H7 (cell line): ENCODE data around the gene ATG4D. TPM values are rescaled to one million over a fixed set of nuclear protein-coding genes. Genes with fewer than 3 reads are reported as not detected.
"Not testable (repeated sequence)": the region's sequence is repeated elsewhere in the genome, so short reads cannot be mapped to it uniquely, and the experiment has no call there.

ENCODE experiments used
- DNase-seq: peaks from one replicate; pipeline ENCODE4 v3.0.0; 2012
- H3K27me3 ChIP-seq: 2 replicates; pipeline ENCODE4 v1.6.0; 2011; ENCODE audit warnings: mild to moderate bottlenecking, low read length; ENCODE audit not compliant: control insufficient read depth, insufficient read depth
- H3K36me3 ChIP-seq: replicated peaks from 2 replicates; pipeline ENCODE4 v1.5.1; 2011; ENCODE audit warnings: low read length; ENCODE audit not compliant: control insufficient read depth, insufficient read depth
- H3K4me3 ChIP-seq: 2 replicates; pipeline ENCODE4 v1.5.1; 2011; ENCODE audit warnings: low read depth, mild to moderate bottlenecking, control low read depth, low read length, moderate library complexity; ENCODE audit not compliant: insufficient read depth
- total RNA-seq: library from RNA; depleted of rRNA; stranded (reverse); fragments of >200 nt; shearing (Covaris generic); gene quantifications from 2 replicates; pipeline ENCODE4 v1.2.3, GENCODE V29; 2014

The ATG4D gene
- total RNA-seq, 1 experiment from 2014 or later: 105 TPM

DNA sequence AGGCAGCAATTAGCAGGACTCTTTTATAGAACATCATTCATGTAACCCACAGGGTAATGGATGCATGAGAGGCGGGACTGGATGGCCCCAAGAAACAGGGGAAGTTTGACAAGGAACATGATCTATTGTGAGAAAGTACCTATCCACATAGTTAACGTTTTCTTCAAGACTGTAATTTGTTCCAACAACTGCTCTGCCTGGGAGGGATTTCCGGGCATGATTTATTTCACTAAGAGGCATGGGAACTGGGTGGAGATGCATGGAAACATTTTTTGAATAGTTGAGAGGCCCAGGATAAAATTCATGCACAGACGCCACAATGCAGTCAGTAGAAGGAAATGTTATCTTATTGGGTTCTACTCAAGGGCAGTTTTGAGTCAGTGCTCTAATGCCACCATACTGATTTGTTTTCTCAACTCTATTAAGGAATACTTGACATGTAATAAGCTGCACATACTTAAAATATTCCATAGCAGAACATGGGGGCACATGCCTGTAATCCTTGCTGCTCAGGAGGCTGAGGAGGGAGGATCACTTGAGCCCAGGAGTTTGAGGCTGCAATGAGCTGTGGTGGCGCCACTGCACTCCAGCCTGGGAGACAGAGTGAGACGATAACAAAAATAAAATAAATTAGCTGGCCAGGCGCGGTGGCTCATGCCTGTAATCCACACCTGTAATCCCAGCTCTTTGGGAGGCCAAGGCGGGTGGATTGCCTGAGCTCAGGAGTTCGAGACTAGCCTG, 9.9 kb upstream of the ATG4D start:
- Histone ChIP-seq H3K27me3 (no peaks in the 10 kb centered on the region), H3K36me3 (no peaks in the 10 kb centered on the region), H3K4me3 (no peak overlapping the region)
- no peak for DNase-seq

DNA sequence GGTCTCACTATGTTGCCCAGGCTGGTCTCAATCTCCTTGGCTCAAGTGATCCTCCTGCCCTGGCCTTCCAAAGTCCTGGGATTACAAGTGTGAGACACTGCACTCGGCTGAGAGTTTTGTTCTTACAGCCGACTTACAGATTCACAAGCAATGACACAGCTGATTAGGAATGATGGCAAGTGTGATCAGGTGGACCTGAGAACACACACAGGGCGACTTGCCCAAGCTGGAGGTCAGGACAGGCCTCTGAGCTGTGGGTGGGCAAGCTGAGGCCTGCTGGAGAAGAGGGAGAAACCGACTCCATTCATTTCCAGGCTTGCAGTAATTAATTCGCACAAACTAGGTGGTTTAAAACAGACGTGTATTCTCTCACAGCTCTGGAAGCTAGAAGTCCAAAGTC, 8.1 kb upstream of the ATG4D start:
- Histone ChIP-seq H3K36me3 (no peaks in the 10 kb centered on the region), H3K27me3 (no peaks in the 10 kb centered on the region), H3K4me3 (no peak overlapping the region)
- no peak for DNase-seq

DNA sequence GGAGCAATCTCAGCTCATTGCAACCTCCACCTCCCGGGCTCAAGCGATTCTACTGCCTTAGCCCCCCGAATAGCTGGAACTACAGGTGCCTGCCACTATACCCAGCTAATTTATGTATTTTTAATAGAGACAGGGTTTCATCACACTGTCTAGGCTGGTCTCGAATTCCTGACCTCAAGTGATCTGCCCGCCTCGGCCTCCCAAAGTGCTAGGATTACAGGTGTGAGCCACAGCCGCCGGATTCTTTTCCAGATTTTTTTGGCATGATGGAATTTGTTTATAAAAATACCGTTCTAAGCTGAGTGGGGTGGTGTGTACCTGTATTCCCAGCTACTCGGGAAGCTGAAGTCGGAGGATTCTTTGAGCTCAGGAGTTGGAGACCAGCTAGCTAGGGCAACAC, 6.0 kb upstream of the ATG4D start:
- no peaks in the 10 kb centered on the region for H3K36me3 ChIP-seq
- DNase-seq: no peak
- no peak overlapping the region for H3K4me3 ChIP-seq
- H3K27me3 ChIP-seq: no peaks in the 10 kb centered on the region

DNA sequence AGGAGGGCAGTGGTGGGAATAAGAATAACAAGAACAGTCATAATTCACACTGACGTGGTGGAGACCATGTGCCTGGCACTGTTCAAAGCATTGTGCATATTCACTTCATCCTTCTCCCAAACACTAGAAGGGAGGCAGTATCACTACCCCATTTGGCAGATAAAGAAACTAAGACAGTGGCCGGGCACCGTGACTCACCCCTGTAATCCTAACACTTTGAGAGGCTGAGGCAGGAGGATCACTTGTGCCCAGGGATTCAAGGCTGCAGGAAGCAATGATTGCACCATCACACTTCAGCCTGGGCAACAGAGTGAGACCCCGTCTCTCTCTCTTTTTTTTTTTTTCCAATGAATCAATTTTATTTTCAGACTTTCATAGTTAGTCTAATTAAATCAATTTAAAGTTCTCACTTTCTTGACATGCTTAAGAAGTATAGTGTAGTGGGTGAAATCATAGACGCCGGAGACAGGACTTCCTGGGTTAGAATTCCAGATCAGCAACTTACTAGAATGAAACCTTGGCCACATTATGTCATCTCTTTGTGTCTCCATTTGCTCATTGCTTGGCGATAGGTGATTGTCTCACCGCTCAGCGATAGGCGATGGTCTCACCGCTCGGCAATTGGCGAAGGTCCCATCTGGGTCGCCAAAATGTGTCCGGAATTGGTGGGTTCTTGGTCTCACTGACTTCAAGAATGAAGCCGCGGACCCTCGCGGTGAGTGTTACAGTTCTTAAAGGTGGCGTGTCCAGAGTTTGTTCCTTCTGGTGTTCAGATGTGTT, 5.3 kb upstream of the ATG4D start:
- H3K4me3 ChIP-seq: no peak overlapping the region
- no peaks in the 10 kb centered on the region for H3K27me3 ChIP-seq
- no peaks in the 10 kb centered on the region for H3K36me3 ChIP-seq
- DNase-seq: no peak

DNA sequence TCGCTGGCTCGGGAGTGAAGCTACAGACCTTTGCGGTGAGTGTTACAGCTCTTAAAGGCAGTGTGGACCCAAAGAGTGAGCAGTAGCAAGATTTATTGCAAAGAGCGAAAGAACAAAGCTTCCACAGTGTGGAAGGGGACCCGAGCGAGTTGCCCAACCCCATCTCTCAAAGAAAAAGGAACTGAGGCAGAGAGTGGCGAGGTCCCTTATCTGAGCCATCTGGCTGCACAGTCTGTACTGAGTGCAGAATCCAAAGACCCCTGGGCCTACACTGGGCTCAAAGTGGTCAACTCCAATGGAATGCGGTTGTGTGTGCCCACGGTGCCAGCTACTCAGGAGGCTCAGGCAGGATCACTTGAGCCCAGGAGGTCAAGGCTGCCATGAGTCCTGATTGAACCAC, 4.7 kb upstream of the ATG4D start:
- H3K4me3 ChIP-seq, H3K36me3 ChIP-seq, DNase-seq, H3K27me3 ChIP-seq: not testable (repeated sequence)

DNA sequence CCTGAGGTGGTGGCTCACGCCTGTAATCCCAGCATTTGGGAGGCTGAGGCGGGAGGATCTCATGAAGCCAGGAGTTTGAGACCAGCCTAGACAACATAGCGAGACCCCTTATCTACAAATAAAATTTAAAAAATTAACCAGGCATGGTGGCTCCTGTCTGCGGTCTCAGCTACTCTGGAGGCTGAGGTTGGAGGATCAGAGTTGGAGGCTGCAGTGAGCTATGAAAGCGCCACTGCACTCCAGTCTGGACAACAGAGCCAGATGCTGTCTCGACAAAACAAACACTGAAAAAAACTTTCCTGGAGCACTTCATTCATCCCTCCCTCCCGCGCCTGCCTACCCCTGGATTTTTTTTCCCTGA, 665 bp upstream of the ATG4D start:
- no peaks in the 10 kb centered on the region for H3K27me3 ChIP-seq
- peak overlapping the region; percentile 85 for H3K4me3 ChIP-seq
- peaks cover 6% of the 10 kb centered on the region for H3K36me3 ChIP-seq
- DNase-seq: no peak

DNA sequence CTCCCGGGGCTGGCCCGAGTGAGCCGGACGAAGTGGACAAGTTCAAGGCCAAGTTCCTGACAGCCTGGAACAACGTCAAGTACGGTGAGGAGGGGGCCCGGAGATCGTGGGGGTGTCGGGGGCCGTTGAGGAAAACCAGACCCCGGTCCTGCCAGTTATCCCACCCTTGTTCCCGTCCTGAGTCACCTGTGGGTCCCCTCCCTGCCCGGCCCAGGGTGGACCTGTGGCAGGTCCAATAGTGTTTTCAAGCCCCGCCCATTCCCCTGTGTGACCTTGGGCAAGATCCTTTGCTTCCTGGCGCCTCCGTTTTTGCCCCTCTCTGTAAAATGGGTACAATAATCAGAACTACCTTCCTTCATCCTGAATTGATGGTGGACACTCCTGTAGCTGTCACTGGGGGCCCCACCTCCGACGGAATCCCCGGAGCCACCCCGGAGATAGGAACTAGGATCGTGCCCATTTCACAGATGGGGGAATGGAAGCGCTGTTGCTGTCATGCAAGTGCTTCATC, 593 bp downstream of the ATG4D start:
- peaks cover 9% of the 10 kb centered on the region for H3K36me3 ChIP-seq
- DNase-seq: peak; percentile 80
- peak overlapping the region; percentile 85 for H3K4me3 ChIP-seq
- no peaks in the 10 kb centered on the region for H3K27me3 ChIP-seq

DNA sequence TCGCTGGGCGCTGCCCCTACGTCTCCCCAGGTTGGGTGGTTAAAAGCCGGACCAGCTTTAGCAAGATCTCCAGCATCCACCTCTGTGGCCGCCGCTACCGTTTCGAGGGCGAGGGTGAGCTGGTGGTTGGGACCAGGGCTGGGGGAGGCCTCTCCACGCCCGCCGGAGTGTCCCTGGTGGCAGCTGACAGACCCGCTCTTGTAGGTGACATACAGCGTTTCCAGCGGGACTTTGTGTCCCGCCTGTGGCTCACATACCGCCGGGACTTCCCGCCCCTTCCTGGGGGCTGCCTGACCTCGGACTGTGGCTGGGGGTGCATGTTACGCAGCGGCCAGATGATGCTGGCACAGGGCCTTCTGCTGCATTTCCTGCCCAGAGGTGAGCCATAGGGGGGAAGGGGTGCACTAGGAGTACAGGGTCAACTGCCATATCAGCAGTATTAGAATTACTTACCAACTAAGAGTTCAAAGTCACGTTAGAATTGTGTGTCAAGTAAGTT, 1.1 kb downstream of the ATG4D start:
- Histone ChIP-seq H3K4me3 (peak overlapping the region; percentile 85), H3K27me3 (no peaks in the 10 kb centered on the region), H3K36me3 (peaks cover 11% of the 10 kb centered on the region)
- DNase-seq: peak; percentile 68

DNA sequence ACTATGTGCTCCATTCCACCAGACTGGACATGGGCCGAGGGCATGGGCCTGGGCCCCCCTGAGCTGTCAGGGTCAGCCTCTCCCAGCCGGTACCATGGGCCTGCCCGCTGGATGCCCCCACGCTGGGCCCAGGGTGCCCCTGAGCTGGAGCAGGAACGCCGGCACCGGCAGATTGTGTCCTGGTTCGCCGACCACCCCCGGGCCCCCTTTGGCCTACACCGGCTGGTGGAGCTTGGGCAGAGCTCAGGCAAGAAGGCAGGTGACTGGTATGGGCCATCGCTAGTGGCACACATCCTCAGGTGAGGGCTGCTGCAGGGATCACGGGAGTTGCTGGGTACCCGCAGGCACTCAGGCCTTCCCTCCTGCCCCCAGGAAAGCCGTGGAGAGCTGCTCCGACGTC, 3.1 kb downstream of the ATG4D start:
- peak; percentile 27 for DNase-seq
- no peaks in the 10 kb centered on the region for H3K27me3 ChIP-seq
- no peak overlapping the region for H3K4me3 ChIP-seq
- H3K36me3 ChIP-seq: peaks cover 16% of the 10 kb centered on the region

DNA sequence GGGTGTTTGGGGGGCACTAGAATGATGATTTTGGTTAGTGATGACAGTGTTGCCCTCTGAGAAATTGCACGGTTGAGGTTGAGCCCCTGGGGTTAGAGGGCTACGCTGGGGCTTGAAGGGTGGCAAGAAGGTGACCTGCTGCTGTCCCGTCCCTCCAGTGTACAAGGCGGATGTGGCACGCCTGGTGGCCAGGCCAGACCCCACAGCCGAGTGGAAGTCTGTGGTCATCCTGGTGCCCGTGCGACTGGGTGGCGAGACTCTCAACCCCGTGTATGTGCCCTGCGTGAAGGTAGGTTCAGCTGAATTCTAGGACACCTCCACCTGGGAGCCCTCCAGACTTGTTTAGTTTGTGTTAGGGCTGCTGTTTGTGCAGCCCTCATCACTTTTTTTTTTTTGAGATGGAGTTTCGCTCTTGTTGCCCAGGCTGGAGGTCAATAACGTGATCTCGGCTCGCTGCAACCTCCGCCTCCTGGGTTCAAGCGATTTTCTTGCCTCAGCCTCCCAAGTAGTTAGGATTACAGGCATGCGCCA, 5.1 kb downstream of the ATG4D start:
- DNase-seq: peak; percentile 22
- Histone ChIP-seq H3K4me3 (no peak overlapping the region), H3K27me3 (no peaks in the 10 kb centered on the region), H3K36me3 (peaks cover 25% of the 10 kb centered on the region)

DNA sequence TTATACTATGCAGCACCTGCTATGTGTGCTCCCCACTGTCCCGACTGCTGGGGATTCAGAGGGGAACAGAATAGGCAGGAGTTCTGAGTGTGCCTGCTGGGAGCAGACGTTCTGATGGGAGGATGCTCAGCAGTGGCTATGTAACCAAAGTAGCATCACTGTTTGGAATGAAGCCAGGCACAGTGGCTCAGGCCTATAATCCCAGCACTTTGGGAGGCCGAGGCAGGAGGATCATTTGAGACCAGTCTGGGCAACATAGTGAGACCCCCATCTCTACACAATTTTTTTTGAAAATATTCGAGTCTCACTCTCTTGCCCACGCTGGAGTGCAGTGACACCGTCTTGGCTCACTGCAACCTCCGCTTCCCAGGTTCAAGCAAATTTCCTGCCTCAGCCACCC, 6.0 kb downstream of the ATG4D start:
- Histone ChIP-seq H3K4me3 (no peak overlapping the region), H3K27me3 (no peaks in the 10 kb centered on the region), H3K36me3 (peaks cover 32% of the 10 kb centered on the region)
- peak; percentile 16 for DNase-seq

DNA sequence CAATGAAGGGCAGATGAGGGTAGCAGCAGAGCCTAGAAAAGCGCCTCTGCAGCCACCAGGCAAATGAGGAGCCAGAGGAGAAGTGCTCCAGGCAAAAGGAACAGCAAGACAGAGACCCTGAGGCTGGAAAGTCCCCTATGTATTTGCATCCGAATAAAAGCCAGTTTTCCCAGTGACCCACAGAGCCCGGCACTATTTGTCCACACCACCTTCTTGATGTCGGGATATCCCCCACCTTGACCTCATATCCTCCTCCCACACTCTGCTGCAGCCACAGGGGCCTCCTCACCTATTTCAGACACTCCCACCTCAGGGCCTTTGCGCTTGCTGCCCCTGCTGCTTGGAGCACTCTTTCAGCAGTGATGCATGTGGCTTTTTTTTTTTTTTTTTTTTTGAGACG, 6.6 kb downstream of the ATG4D start:
- peaks cover 35% of the 10 kb centered on the region for H3K36me3 ChIP-seq

DNA sequence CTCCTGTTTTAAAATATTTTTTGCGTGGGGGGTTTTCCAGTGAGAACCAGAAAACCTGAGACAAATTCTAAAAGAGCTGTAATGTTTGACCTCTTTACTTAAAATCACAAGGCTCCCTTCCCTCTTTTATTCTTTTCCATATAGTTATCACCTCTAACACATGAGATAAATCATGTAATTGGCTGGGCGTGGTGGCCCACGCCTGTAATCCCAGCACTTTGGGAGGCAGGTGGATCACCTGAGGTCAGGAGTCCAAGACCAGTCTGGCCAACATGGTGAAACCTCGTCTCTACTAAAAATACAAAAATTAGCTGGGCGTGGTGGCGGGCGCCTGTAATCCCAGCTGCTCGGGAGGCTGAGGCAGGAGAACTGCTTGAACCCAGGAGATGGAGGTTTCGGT, 7.3 kb downstream of the ATG4D start:
- H3K36me3 ChIP-seq: peaks cover 37% of the 10 kb centered on the region
- not testable (repeated sequence) for DNase-seq, H3K27me3 ChIP-seq, H3K4me3 ChIP-seq

More for the DNA sequence above, 6.6 kb downstream of the ATG4D start:
- no peaks in the 10 kb centered on the region for H3K27me3 ChIP-seq
- H3K4me3 ChIP-seq: no peak overlapping the region
- DNase-seq: peak; percentile 38

DNA sequence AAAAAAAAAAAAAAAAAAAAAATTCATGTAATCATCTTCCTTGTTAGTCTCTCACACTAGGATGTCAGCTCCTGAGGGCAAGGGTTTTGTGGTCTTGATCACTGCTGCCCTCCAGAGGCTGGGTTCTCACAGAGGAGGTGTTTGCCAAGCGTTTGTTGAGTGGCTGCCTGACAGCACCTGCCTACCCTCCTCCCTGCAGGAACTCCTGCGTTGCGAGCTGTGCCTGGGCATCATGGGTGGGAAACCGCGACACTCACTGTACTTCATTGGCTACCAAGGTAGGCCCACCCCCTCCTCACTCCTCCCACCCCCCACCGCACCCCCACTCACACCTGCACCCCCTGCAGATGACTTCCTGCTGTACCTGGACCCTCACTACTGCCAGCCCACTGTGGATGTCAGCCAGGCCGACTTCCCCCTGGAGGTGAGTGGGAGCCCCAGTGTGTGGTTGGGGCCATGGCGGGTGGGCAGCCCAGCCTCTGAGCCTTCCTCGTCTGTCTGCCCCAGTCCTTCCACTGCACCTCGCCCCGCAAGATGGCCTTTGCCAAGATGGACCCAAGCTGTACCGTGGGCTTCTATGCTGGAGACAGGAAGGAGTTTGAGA, 8.1 kb downstream of the ATG4D start:
- DNase-seq: peak; percentile 74
- peaks cover 39% of the 10 kb centered on the region for H3K36me3 ChIP-seq
- no peak overlapping the region for H3K4me3 ChIP-seq
- no peaks in the 10 kb centered on the region for H3K27me3 ChIP-seq
